SKM-1 (cell line): Measurements from ENCODE around the gene TSBP1.
A peak's percentile ranks its signal among the peaks of the same experiment; 100 is the strongest.
"Not testable (repeated sequence)": the region's sequence is repeated elsewhere in the genome, so short reads cannot be mapped to it uniquely, and the experiment has no call there.

Experiments used
- DNase-seq: peaks from one replicate; lab custom pipeline; 2025; ENCODE audit not compliant: unreplicated experiment; lab: John Stamatoyannopoulos, UW

The TSBP1 gene

DNA sequence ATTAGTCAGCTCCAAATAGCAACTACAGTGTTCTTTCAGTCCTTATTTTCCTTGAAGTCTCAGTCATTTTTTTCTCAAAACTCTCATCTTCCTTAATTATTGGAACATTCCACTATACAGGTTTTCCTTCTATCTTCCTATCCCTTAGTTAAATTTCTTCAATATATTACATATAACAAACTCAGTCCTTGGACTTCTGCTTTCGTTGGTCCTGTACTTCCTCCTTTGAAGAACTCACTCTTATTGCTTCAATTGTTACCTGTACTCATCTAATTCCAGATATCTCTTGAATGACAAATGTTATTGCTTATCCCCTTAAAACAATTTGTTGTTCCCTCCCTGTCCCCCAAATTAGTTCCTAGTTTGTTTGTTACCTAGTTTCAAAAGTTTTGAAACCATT is 80.2 kb downstream of the TSBP1 start:
- no peak for DNase-seq

DNA sequence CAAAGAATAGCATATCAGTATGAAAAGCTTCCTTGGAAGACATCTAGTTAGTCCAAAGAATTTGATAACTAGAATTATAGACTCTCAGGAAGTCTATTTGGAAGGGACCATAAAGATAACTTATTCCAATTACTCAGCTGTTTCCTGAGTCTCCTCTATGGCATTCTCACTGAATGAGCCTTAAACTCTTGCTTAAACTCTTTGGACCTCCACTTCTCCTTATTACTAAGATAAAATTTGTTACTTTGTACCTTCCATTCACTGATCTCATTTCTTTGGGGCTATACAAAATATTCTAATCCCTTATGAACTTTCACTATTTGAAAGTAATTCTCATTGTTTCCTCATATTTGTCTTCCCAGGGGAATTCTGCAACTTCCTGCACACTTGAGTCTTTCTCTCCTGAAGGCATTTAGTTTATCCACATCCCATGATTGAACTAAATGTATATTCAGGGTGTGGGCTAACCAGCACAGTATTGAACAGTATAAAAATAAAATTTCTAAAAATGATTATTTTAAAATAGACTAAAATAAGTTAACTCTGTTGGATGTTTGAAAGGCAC is 80.7 kb downstream of the TSBP1 start:
- no peak for DNase-seq

DNA sequence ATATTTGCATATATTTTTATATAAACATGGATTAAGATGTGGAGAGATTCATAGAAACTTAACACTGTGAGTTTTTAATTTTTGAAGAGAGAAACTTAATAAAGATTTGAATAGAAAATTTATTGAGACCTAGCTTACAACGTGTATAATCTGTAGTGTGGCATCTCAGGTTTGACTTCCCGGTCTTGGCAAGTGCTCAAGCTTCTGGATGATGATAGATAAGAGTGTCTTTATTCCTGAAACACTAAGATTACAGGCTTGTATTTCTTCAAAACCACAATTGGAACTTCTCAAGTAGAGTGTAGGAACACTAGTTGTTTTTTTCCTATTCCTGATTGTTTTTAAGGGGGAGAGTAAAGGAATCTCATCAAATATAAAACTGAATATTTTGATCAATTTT is 83.3 kb downstream of the TSBP1 start:
- DNase-seq = no peak

DNA sequence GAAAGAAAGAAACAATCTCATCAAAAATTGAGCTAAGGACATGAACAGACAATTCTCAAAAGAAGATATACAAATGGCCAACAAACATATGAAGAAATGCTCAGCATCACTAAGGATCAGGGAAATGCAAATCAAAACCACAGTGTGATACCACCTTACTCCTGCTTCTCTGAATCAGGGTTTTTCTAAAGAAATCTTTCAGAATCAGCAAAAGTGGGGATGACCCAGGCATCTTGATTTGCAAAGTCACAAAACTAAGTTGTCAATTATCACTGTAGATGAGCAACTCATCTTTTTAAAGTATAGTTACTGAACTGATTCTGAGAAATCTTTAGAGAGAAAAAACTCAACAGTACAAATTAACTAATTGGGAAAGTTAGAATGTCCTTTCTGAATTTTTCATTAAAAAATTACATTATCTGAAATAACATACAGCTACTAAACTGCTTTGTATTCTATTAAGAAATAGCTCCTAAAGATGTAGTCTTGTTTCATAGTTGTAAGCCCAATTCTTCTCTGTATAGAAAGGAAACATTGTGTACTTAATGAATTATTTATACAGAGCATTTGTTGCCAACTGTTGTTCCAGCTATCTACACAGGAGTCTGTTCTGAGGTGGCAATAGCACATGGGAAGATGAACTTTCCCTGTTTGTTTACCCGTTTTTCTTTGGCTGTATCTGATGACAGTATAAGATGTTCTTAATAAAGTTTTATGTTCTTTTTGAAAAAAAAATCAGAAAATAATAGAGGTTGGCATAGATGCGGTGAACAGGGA is 97.7 kb downstream of the TSBP1 start:
- not testable (repeated sequence) for DNase-seq

GRCh38 chr6:32271429-32271828 is 100.3 kb downstream of the TSBP1 start:
- DNase-seq = no peak

GRCh38 chr6:32268459-32268858 is 103.2 kb downstream of the TSBP1 start:
- DNase-seq = not testable (repeated sequence)

DNA sequence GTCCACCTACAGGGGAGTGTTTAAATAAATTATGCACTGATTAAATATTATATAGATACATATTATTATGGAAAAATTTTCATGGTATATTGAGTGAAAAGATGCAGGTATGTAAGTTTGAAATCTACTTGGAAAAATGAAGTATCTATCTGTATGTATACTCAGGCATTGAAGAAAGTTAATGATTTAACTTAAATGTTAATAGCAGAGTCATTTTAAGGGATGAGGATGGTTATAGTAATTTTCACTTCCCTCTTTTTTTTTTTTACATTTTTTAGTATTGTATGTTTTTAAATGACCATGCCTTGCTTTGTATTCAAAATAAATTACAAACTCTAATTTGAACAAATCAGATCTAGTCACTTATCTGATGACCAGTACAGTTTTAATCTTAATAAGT is 104.7 kb downstream of the TSBP1 start:
- DNase-seq = no peak

DNA sequence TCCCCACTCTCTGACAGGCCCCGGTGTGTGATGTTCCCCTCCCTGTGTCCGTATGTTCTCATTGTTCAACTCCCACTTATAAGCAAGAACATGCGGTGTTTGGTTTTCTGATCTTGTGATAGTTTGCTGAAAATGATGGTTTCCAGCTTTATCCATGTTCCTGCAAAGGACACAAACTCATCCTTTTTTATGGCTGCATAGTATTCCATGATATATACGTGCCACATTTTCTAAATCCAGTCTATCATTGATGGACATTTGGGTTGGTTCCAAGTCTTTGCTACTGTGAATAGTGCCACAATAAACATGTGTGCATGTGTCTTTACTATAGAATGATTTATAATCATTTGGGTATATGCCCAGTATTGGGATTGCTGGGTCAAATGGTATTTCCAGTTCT is 114.4 kb downstream of the TSBP1 start:
- DNase-seq = not testable (repeated sequence)

DNA sequence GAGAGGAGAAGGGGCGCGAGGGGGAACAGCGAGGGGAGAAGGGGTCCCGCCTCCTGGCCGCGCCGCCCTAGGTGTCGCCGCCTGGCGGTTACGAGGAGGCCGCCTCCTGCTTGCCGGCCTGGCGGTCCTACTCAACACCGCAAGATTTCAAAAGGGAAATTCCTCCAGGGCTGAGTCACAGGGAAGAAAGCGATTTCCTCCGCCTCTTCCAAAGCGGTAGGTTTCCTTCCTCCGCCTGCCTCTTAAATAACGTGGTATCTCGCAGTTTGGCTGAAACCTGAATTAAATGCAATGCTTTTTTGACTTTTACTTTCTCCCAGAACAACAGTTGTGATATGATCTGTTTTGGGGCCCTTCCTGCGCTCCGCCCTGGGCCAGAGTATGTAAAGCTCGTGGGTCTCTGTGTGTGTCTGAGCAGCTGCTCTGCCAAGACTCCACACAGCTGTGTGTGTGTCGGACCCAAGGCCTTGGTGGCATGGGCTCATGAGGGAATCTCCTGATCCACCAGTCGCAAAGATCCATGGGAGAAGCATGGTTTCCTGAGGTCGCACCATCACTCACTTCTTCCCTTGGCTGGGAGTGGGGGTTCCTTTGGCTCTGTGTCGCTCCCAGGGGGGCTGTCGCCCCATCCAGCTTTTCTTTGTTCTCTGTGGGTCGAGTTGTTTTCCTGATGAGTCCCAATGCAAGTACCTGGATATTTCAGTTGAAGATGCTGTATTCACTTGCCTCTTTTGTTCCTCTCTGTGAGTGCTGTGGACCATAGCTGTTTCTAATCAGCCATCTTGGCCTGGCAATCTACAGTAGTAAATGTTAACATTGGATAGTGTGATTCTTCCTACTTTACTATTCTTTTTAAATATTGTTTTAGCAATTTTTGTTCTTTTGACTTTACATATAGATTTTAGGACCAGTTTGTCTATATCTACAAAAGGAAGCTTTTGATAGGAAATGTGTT is 116.2 kb downstream of the TSBP1 start:
- peak; percentile 48 for DNase-seq

DNA sequence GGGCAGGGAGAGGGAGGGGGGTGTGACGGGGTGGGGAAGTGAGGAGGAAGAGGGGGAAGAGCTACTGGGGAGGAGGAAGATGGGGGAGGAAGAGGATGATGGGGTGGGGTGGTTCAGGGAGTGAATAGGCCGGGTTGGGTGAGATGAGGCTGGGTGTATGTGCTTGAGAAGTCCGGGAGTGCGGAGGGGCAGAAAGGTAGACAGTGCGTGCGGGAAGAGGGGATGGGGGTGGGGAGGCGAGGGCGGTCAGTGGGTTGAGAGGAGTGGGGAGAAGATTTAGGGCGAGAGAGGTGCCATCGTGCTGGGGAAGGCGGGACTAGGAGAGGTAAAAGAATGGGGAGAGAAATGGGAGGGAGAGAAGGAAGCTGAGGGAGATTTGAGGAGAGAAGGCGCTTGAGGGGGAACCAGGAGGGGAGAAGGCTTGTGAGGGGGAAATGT is 116.9 kb downstream of the TSBP1 start:
- no peak for DNase-seq

- peak; percentile 29 for DNase-seq
Measured at GRCh38 chr6:32252331-32253009, 119.2 kb downstream of the TSBP1 start.

GRCh38 chr6:32249262-32249661 is 122.4 kb downstream of the TSBP1 start:
- no peak for DNase-seq

- DNase-seq = no peak
Measured at GRCh38 chr6:32247401-32247800, 124.3 kb downstream of the TSBP1 start.

DNA sequence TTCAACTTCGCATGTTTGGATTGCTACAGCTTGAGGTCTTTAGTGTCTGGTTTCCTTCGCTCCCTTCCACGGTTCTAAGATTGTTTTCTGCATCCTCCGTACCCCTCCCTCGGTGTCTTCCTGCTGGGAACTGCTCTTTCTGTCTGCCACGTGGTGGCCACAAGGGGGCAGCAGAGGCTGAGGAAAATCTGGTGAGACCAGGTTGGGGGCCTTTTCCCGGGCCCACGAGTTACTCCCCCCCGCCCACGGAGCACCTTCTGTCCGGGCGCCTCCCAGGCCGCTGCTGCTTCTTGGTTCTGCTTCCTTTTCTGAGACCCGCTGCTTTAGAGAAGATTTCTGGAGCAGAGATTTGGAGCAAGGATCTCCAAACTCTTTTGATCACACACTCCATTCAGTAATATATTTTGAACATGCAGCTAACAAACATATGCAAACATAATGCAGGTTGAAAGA is 126.7 kb downstream of the TSBP1 start:
- peak; percentile 58 for DNase-seq

DNA sequence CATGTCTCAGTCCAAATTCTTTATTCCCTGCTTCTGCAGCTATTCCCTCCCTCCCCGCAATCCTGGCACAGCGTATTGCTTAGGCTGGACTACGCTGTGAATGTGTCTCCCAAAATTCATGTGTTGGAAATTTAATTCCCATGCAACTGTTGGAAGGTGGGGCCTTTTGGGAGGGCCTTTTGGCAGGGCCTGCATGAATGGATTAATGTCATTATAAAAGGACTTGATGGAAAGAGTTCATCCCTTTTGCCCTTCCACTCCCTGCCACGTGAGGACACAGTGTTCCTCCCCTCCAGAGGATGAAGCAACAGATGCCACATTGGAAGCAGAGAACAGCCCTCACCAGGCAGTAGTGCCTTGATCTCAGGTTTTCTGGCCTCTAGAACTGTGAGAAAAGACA is 127.4 kb downstream of the TSBP1 start:
- DNase-seq = no peak
